ENCODE measurements around the gene OCLN.
"Not testable (repeated sequence)": the region's sequence is repeated elsewhere in the genome, so short reads cannot be mapped to it uniquely, and the experiment has no call there.

The OCLN gene

GRCh38 chr5:69509212-69509611 lies 16.6 kb downstream of the OCLN start:
- Histone ChIP-seq H3K4me1 (ENCODE audit: control insufficient read depth, insufficient read depth, low read length) (no peaks in the 10 kb centered on the region), H3K27me3 (ENCODE audit: control insufficient read depth in 1 of 2, insufficient read depth in 2 of 2, low read length in 2 of 2) (peaks cover 0 to 3% of the 10 kb centered on the region in 2 donors), H3K4me3 (ENCODE audit: low read length in 2 of 2) (no peak overlapping the region), H3K36me3 (ENCODE audit: control insufficient read depth in 2 of 2, insufficient read depth in 2 of 2, low read length in 2 of 2) (no peaks in the 10 kb centered on the region), H3K27ac (ENCODE audit: low read length) (no peak overlapping the region), H3K9ac (ENCODE audit: low read length in 2 of 2) (no peak overlapping the region), H3K9me3 (ENCODE audit: control insufficient read depth in 2 of 2, low read length in 2 of 2) (no peaks in the 10 kb centered on the region)

DNA sequence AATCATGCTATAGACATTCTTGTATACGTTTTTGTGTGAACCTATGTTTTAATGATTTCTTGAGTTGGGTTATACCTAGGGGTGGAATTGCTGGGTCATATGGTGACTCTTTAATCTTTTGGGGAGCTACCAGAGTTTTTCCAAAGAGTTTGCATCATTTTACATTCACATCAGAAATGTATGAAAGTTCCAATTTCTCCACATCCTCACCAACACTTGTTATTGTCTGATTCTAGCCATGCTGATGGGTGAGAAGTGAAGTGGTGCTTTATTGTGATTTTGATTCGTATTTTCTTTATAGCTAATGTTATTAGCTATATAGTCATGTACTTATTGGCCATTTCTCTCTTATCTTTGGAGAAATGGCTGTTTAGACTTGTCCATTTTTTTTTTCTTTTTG lies 18.1 kb downstream of the OCLN start:
- no peaks in the 10 kb centered on the region for H3K4me1 ChIP-seq (ENCODE audit: control insufficient read depth, insufficient read depth, low read length)
- H3K27me3 ChIP-seq (ENCODE audit: control insufficient read depth in 1 of 2, insufficient read depth in 2 of 2, low read length in 2 of 2), result peaks cover 0 to 3% of the 10 kb centered on the region in 2 donors
- H3K36me3 ChIP-seq (ENCODE audit: control insufficient read depth in 2 of 2, insufficient read depth in 2 of 2, low read length in 2 of 2), result no peaks in the 10 kb centered on the region
- H3K4me3 ChIP-seq (ENCODE audit: low read length in 2 of 2), result no peak overlapping the region
- H3K9ac ChIP-seq (ENCODE audit: low read length in 2 of 2), result no peak overlapping the region
- H3K27ac ChIP-seq (ENCODE audit: low read length), result no peak overlapping the region
- H3K9me3 ChIP-seq (ENCODE audit: control insufficient read depth in 2 of 2, low read length in 2 of 2), result no peaks in the 10 kb centered on the region

GRCh38 chr5:69512740-69513260 lies 20.2 kb downstream of the OCLN start:
- Histone ChIP-seq H3K4me3 (ENCODE audit: low read length in 2 of 2) (no peak overlapping the region), H3K4me1 (ENCODE audit: control insufficient read depth, insufficient read depth, low read length) (no peaks in the 10 kb centered on the region), H3K27ac (ENCODE audit: low read length) (no peak overlapping the region), H3K9me3 (ENCODE audit: control insufficient read depth in 2 of 2, low read length in 2 of 2) (no peaks in the 10 kb centered on the region), H3K36me3 (ENCODE audit: control insufficient read depth in 2 of 2, insufficient read depth in 2 of 2, low read length in 2 of 2) (no peaks in the 10 kb centered on the region), H3K27me3 (ENCODE audit: control insufficient read depth in 1 of 2, insufficient read depth in 2 of 2, low read length in 2 of 2) (peaks cover 0 to 3% of the 10 kb centered on the region in 2 donors), H3K9ac (ENCODE audit: low read length in 2 of 2) (no peak overlapping the region)

DNA sequence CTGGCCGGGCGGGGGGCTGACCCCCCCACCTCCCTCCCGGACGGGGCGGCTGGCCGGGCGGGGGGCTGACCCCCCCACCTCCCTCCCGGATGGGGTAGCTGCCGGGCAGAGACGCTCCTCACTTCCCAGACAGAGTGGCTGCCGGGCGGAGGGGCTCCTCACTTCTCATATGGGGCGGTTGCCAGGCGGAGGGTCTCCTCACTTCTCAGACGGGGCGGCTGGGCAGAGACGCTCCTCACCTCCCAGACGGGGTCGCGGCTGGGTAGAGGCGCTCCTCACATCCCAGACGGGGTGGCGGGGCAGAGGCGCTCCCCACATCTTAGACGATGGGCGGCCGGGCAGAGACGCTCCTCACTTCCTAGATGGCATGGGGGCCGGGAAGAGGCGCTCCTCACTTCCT lies 23.0 kb downstream of the OCLN start:
- not testable (repeated sequence) for H3K9ac ChIP-seq (ENCODE audit: low read length in 2 of 2); H3K4me3 ChIP-seq (ENCODE audit: low read length in 2 of 2); H3K36me3 ChIP-seq (ENCODE audit: control insufficient read depth in 2 of 2, insufficient read depth in 2 of 2, low read length in 2 of 2); H3K27ac ChIP-seq (ENCODE audit: low read length); H3K9me3 ChIP-seq (ENCODE audit: control insufficient read depth in 2 of 2, low read length in 2 of 2); H3K4me1 ChIP-seq (ENCODE audit: control insufficient read depth, insufficient read depth, low read length); H3K27me3 ChIP-seq (ENCODE audit: control insufficient read depth in 1 of 2, insufficient read depth in 2 of 2, low read length in 2 of 2)

DNA sequence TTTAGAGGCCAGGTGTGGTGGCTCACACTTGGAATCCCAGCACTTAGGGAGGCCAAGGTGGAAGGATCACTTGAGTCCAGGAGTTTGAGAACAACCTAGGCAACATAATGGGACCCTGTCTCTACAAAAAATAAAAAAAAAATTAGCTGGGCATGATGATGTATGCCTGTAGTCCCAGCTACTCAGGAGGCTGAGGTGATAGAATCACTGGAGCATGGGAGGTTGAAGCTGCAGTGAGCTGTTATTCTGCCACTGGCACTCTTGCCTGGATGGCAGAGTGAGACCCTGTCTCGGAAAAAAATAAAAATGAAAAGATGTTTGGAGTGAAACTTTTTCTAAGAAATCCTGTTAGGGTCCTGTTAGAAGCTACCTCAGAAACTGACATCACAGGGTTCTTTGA lies 24.2 kb downstream of the OCLN start:
- H3K9me3 ChIP-seq (ENCODE audit: control insufficient read depth in 2 of 2, low read length in 2 of 2), result no peaks in the 10 kb centered on the region
- no peak overlapping the region for H3K9ac ChIP-seq (ENCODE audit: low read length in 2 of 2)
- no peaks in the 10 kb centered on the region for H3K27me3 ChIP-seq (ENCODE audit: control insufficient read depth in 1 of 2, insufficient read depth in 2 of 2, low read length in 2 of 2)
- H3K4me3 ChIP-seq (ENCODE audit: low read length in 2 of 2), result no peak overlapping the region
- no peak overlapping the region for H3K27ac ChIP-seq (ENCODE audit: low read length)
- H3K36me3 ChIP-seq (ENCODE audit: control insufficient read depth in 2 of 2, insufficient read depth in 2 of 2, low read length in 2 of 2), result no peaks in the 10 kb centered on the region
- no peaks in the 10 kb centered on the region for H3K4me1 ChIP-seq (ENCODE audit: control insufficient read depth, insufficient read depth, low read length)

DNA sequence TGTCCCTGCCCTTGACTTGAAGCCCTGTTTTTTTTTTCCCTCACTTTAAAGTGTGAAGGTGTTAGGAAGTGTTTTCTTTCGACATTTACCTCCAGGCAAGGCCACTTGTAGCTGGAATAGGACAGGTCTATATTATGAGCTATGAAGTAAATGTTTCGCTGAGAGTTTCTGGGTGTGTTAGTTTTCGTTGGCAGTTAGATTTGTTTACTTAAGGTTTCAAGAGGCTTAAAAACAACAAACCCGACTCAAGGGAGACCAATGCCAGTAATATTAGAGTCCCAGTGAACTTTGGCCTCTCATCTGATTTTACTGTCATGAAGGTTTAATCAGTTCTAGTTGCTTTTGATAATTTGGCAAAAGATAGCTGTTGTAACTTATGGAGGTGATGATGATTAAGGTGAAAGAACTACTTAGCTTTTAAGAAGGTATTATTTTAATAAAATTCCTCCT lies 25.2 kb downstream of the OCLN start:
- Histone ChIP-seq H3K36me3 (ENCODE audit: control insufficient read depth in 2 of 2, insufficient read depth in 2 of 2, low read length in 2 of 2) (no peaks in the 10 kb centered on the region), H3K27me3 (ENCODE audit: control insufficient read depth in 1 of 2, insufficient read depth in 2 of 2, low read length in 2 of 2) (no peaks in the 10 kb centered on the region), H3K9ac (ENCODE audit: low read length in 2 of 2) (no peak overlapping the region), H3K4me3 (ENCODE audit: low read length in 2 of 2) (no peak overlapping the region), H3K4me1 (ENCODE audit: control insufficient read depth, insufficient read depth, low read length) (no peaks in the 10 kb centered on the region), H3K9me3 (ENCODE audit: control insufficient read depth in 2 of 2, low read length in 2 of 2) (no peaks in the 10 kb centered on the region), H3K27ac (ENCODE audit: low read length) (no peak overlapping the region)

DNA sequence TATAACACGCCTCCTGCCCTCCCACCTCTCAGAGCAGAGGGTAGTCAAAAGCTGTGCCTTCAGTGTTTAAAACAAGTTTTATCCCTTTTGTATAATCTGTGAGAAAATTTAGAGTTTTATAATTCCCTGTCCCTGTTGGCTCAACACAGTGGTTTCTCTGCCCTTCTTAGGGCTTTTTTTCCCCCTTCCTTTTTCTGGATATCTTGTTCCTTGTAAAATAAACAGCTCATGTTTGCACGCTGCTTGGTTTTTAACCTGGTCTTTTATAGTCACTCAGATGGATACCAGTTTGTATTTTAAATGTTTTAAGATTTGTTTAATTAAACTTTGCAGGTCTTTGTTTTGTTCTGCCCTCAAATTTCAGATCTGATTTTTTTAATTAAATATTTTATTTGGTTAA lies 26.7 kb downstream of the OCLN start:
- Histone ChIP-seq H3K4me1 (ENCODE audit: control insufficient read depth, insufficient read depth, low read length) (no peaks in the 10 kb centered on the region), H3K9me3 (ENCODE audit: control insufficient read depth in 2 of 2, low read length in 2 of 2) (no peaks in the 10 kb centered on the region), H3K4me3 (ENCODE audit: low read length in 2 of 2) (no peak overlapping the region), H3K27ac (ENCODE audit: low read length) (no peak overlapping the region), H3K27me3 (ENCODE audit: control insufficient read depth in 1 of 2, insufficient read depth in 2 of 2, low read length in 2 of 2) (no peaks in the 10 kb centered on the region), H3K9ac (ENCODE audit: low read length in 2 of 2) (no peak overlapping the region), H3K36me3 (ENCODE audit: control insufficient read depth in 2 of 2, insufficient read depth in 2 of 2, low read length in 2 of 2) (no peaks in the 10 kb centered on the region)

- Histone ChIP-seq H3K36me3 (ENCODE audit: control insufficient read depth in 2 of 2, insufficient read depth in 2 of 2, low read length in 2 of 2) (no peaks in the 10 kb centered on the region), H3K9me3 (ENCODE audit: control insufficient read depth in 2 of 2, low read length in 2 of 2) (no peaks in the 10 kb centered on the region), H3K27ac (ENCODE audit: low read length) (no peak overlapping the region), H3K4me1 (ENCODE audit: control insufficient read depth, insufficient read depth, low read length) (no peaks in the 10 kb centered on the region), H3K27me3 (ENCODE audit: control insufficient read depth in 1 of 2, insufficient read depth in 2 of 2, low read length in 2 of 2) (no peaks in the 10 kb centered on the region), H3K4me3 (ENCODE audit: low read length in 2 of 2) (no peak overlapping the region), H3K9ac (ENCODE audit: low read length in 2 of 2) (no peak overlapping the region)
Observed at GRCh38 chr5:69522035-69522434, 29.4 kb downstream of the OCLN start.

- Histone ChIP-seq H3K27me3 (ENCODE audit: control insufficient read depth in 1 of 2, insufficient read depth in 2 of 2, low read length in 2 of 2) (no peaks in the 10 kb centered on the region), H3K9me3 (ENCODE audit: control insufficient read depth in 2 of 2, low read length in 2 of 2) (no peaks in the 10 kb centered on the region), H3K4me1 (ENCODE audit: control insufficient read depth, insufficient read depth, low read length) (no peaks in the 10 kb centered on the region), H3K4me3 (ENCODE audit: low read length in 2 of 2) (no peak overlapping the region), H3K9ac (ENCODE audit: low read length in 2 of 2) (no peak overlapping the region), H3K27ac (ENCODE audit: low read length) (no peak overlapping the region), H3K36me3 (ENCODE audit: control insufficient read depth in 2 of 2, insufficient read depth in 2 of 2, low read length in 2 of 2) (no peaks in the 10 kb centered on the region)
Observed at GRCh38 chr5:69525490-69525889, 32.9 kb downstream of the OCLN start.

GRCh38 chr5:69526660-69527059 lies 34.1 kb downstream of the OCLN start:
- Histone ChIP-seq H3K4me1 (ENCODE audit: control insufficient read depth, insufficient read depth, low read length) (no peaks in the 10 kb centered on the region), H3K9ac (ENCODE audit: low read length in 2 of 2) (no peak overlapping the region), H3K9me3 (ENCODE audit: control insufficient read depth in 2 of 2, low read length in 2 of 2) (no peaks in the 10 kb centered on the region), H3K27me3 (ENCODE audit: control insufficient read depth in 1 of 2, insufficient read depth in 2 of 2, low read length in 2 of 2) (no peaks in the 10 kb centered on the region), H3K4me3 (ENCODE audit: low read length in 2 of 2) (no peak overlapping the region), H3K36me3 (ENCODE audit: control insufficient read depth in 2 of 2, insufficient read depth in 2 of 2, low read length in 2 of 2) (no peaks in the 10 kb centered on the region), H3K27ac (ENCODE audit: low read length) (no peak overlapping the region)

DNA sequence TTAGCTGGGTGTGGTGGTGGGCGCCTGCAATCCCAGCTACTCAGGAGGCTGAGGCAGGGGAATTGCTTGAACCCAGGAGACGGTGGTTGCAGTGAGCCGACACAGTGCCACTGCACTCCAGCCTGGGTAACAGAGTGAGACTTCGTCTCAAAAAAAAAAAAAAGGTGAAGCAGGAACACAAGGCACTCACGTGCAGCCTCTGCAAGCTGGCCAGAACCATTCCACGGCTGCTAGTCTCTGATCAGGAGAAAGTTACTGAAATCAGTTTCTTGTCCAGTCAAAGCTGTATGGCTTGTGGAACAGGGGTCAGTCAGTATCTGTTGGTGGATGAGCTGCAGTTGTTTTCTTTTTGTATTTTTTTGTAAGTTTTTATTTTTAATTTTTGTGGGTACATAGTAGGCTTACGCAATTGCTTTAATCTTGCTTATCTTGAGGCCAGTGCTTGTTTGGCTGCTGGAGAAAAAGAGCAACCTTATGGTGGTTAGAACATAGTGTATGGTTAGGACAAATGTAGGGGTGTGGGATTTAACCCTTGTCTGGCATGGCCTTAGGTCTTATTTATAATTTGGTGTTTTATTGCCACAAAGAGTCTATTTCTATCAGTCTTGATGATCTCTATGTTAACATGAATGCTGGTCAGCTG lies 34.7 kb downstream of the OCLN start:
- H3K27me3 ChIP-seq (ENCODE audit: control insufficient read depth in 1 of 2, insufficient read depth in 2 of 2, low read length in 2 of 2), result no peaks in the 10 kb centered on the region
- no peaks in the 10 kb centered on the region for H3K4me1 ChIP-seq (ENCODE audit: control insufficient read depth, insufficient read depth, low read length)
- H3K9me3 ChIP-seq (ENCODE audit: control insufficient read depth in 2 of 2, low read length in 2 of 2), result no peaks in the 10 kb centered on the region
- H3K4me3 ChIP-seq (ENCODE audit: low read length in 2 of 2), result no peak overlapping the region
- H3K36me3 ChIP-seq (ENCODE audit: control insufficient read depth in 2 of 2, insufficient read depth in 2 of 2, low read length in 2 of 2), result no peaks in the 10 kb centered on the region
- H3K27ac ChIP-seq (ENCODE audit: low read length), result no peak overlapping the region
- H3K9ac ChIP-seq (ENCODE audit: low read length in 2 of 2), result no peak overlapping the region

All from stomach smooth muscle (tissue), 2 donors.